Loucy (cell line): ENCODE data around the gene MYCBP2.

Experiments
- H2AFZ ChIP-seq: fragments of 200-600 bp; sonication (generic); 2 replicates; pipeline ENCODE4 v1.6.0; 2016; ENCODE audit warnings: antibody characterized with exemption, mild to moderate bottlenecking, low read length, moderate library complexity
- H3F3A ChIP-seq: fragments of 200-600 bp; 2 replicates; pipeline ENCODE4 v1.6.0; 2016; ENCODE audit warnings: antibody characterized with exemption, low read depth, mild to moderate bottlenecking
- H3K27me3 ChIP-seq: fragments of 200-600 bp; sonication (generic); 2 replicates; pipeline ENCODE4 v1.6.1; 2014; ENCODE audit warnings: low read length, mild to moderate bottlenecking; ENCODE audit not compliant: insufficient read depth, poor library complexity, severe bottlenecking
- H3K36me3 ChIP-seq: fragments of 200-600 bp; sonication (generic); 2 replicates; pipeline ENCODE4 v1.6.1; 2016; ENCODE audit warnings: low read length; ENCODE audit not compliant: insufficient read depth
- H3K4me1 ChIP-seq: fragments of 200-600 bp; sonication (generic); 2 replicates; pipeline ENCODE4 v1.5.1; 2014; ENCODE audit warnings: low read length, mild to moderate bottlenecking; ENCODE audit not compliant: insufficient read depth, poor library complexity, severe bottlenecking
- H3K4me2 ChIP-seq: fragments of 200-600 bp; sonication (generic); 2 replicates; pipeline ENCODE4 v1.6.0; 2014; ENCODE audit warnings: antibody characterized with exemption, low read length, low read depth, mild to moderate bottlenecking; ENCODE audit not compliant: poor library complexity, severe bottlenecking
- H3K4me3 ChIP-seq: fragments of 200-600 bp; sonication (generic); 2 replicates; pipeline ENCODE4 v1.5.1; 2014; ENCODE audit warnings: low read length, mild to moderate bottlenecking, mixed read lengths; ENCODE audit not compliant: poor library complexity, severe bottlenecking
- H3K79me2 ChIP-seq: fragments of 200-600 bp; sonication (generic); 2 replicates; pipeline ENCODE4 v1.6.1; 2014; ENCODE audit warnings: low read length; ENCODE audit not compliant: insufficient read depth
- H3K9ac ChIP-seq: fragments of 200-600 bp; sonication (generic); 2 replicates; pipeline ENCODE4 v1.6.0; 2014; ENCODE audit warnings: mild to moderate bottlenecking, low read depth, low read length, moderate library complexity; ENCODE audit not compliant: poor library complexity, severe bottlenecking
- H3K9me2 ChIP-seq: fragments of 200-600 bp; sonication (generic); replicated peaks from 2 replicates; pipeline ENCODE4 v1.6.1; 2016; ENCODE audit warnings: low read depth, low read length, mixed read lengths
- H3K9me3 ChIP-seq: fragments of 200-600 bp; sonication (generic); 2 replicates; pipeline ENCODE4 v1.6.1; 2014; ENCODE audit warnings: mild to moderate bottlenecking, antibody characterized with exemption, low read length, low read depth; ENCODE audit not compliant: insufficient read depth
- H4K20me1 ChIP-seq: fragments of 200-600 bp; sonication (generic); 2 replicates; pipeline ENCODE4 v1.6.0; 2014; ENCODE audit warnings: antibody characterized with exemption, low read length, mild to moderate bottlenecking; ENCODE audit not compliant: insufficient read depth, poor library complexity, severe bottlenecking
- CTCF ChIP-seq: fragments of 200-600 bp; sonication (generic); conservative IDR thresholded peaks from 2 replicates; pipeline ENCODE4 v1.5.1; 2014; ENCODE audit warnings: mild to moderate bottlenecking, antibody characterized with exemption, low read length
- EZH2phosphoT487 ChIP-seq: fragments of 200-600 bp; IDR thresholded peaks from 2 replicates; pipeline ENCODE4 v1.6.1; 2018; ENCODE audit warnings: antibody characterized with exemption, mild to moderate bottlenecking, moderate library complexity, borderline replicate concordance

The MYCBP2 gene

GRCh38 chr13:77036279-77036678 is 290.6 kb downstream of the MYCBP2 start:
- Histone ChIP-seq H3F3A (no peaks in the 10 kb centered on the region), H4K20me1 (no peaks in the 10 kb centered on the region), H3K4me2 (no peak overlapping the region), H3K4me3 (no peak overlapping the region), H3K9me2 (no peaks in the 10 kb centered on the region), H3K9ac (no peak overlapping the region), H3K9me3 (no peaks in the 10 kb centered on the region), H2AFZ (no peak overlapping the region), H3K4me1 (no peaks in the 10 kb centered on the region), H3K27me3 (no peaks in the 10 kb centered on the region), H3K79me2 (no peaks in the 10 kb centered on the region), H3K36me3 (no peaks in the 10 kb centered on the region)
- TF ChIP-seq CTCF (no peak), EZH2phosphoT487 (no peak)

GRCh38 chr13:77034881-77035280 is 292.0 kb downstream of the MYCBP2 start:
- H4K20me1 ChIP-seq: no peaks in the 10 kb centered on the region
- H3K4me3 ChIP-seq: no peak overlapping the region
- H3K4me2 ChIP-seq: no peak overlapping the region
- no peak overlapping the region for H3K9ac ChIP-seq
- H3K27me3 ChIP-seq: no peaks in the 10 kb centered on the region
- no peak overlapping the region for H2AFZ ChIP-seq
- no peaks in the 10 kb centered on the region for H3F3A ChIP-seq
- no peaks in the 10 kb centered on the region for H3K9me2 ChIP-seq
- TF ChIP-seq CTCF (no peak), EZH2phosphoT487 (no peak)
- H3K79me2 ChIP-seq: no peaks in the 10 kb centered on the region
- no peaks in the 10 kb centered on the region for H3K36me3 ChIP-seq
- H3K4me1 ChIP-seq: no peaks in the 10 kb centered on the region
- H3K9me3 ChIP-seq: no peaks in the 10 kb centered on the region

- Histone ChIP-seq H3K9me2 (no peaks in the 10 kb centered on the region), H2AFZ (no peak overlapping the region), H3F3A (no peaks in the 10 kb centered on the region), H3K4me1 (no peaks in the 10 kb centered on the region), H3K36me3 (no peaks in the 10 kb centered on the region), H4K20me1 (no peaks in the 10 kb centered on the region), H3K9ac (no peak overlapping the region), H3K27me3 (no peaks in the 10 kb centered on the region), H3K79me2 (no peaks in the 10 kb centered on the region), H3K4me2 (no peak overlapping the region), H3K4me3 (no peak overlapping the region), H3K9me3 (no peaks in the 10 kb centered on the region)
- TF ChIP-seq EZH2phosphoT487: no peak
- TF ChIP-seq CTCF: no peak
These were observed 293.1 kb downstream of the MYCBP2 start for GRCh38 chr13:77033717-77034302.
